OCI-LY3 (cell line): ENCODE measurements around the gene MCM5.
A peak's percentile ranks its signal among the peaks of the same experiment; 100 is the strongest.

Experiments
- H2AFZ ChIP-seq: fragments of 200-600, 300-600 bp; shearing (Covaris generic); 2 replicates; pipeline ENCODE4 v1.6.0; 2014; ENCODE audit warnings: antibody characterized with exemption, low read depth, low read length
- H3K27ac ChIP-seq: fragments of 200-600, 300-600 bp; sonication (generic); 2 replicates; pipeline ENCODE4 v1.5.1; 2014; ENCODE audit warnings: mild to moderate bottlenecking, low read length, moderate library complexity, mixed read lengths
- H3K27me3 ChIP-seq: fragments of 200-600, 300-600 bp; sonication (generic); 2 replicates; pipeline ENCODE4 v1.6.1; 2014; ENCODE audit warnings: low read depth, low read length, mixed read lengths
- H3K36me3 ChIP-seq: fragments of 200-600, 300-600 bp; sonication (generic); replicated peaks from 2 replicates; pipeline ENCODE3; 2014; ENCODE audit warnings: low read depth, low read length, mixed read lengths
- H3K4me1 ChIP-seq: fragments of 300-600, 200-600 bp; sonication (generic); 2 replicates; pipeline ENCODE4 v1.6.1; 2014; ENCODE audit warnings: low read length, mixed read lengths
- H3K4me2 ChIP-seq: fragments of 200-600, 300-600 bp; sonication (generic); 2 replicates; pipeline ENCODE4 v1.6.1; 2014; ENCODE audit warnings: low read length, mixed read lengths
- H3K4me3 ChIP-seq: fragments of 300-600, 200-600 bp; sonication (generic); 2 replicates; pipeline ENCODE4 v1.5.1; 2014; ENCODE audit warnings: antibody characterized with exemption, mild to moderate bottlenecking, low read length, moderate library complexity
- H3K79me2 ChIP-seq: fragments of 300-600, 200-600 bp; shearing (Covaris generic); 2 replicates; pipeline ENCODE4 v1.6.1; 2014; ENCODE audit warnings: mild to moderate bottlenecking, low read length, mixed read lengths
- H3K9ac ChIP-seq: fragments of 300-600, 200-600 bp; shearing (Covaris generic); 2 replicates; pipeline ENCODE4 v1.6.0; 2014; ENCODE audit warnings: mild to moderate bottlenecking, low read length, moderate library complexity
- H3K9me3 ChIP-seq: fragments of 200-600, 300-600 bp; shearing (Covaris generic); 2 replicates; pipeline ENCODE4 v1.6.1; 2014; ENCODE audit warnings: low read length, mixed read lengths; ENCODE audit not compliant: insufficient read depth
- H4K20me1 ChIP-seq: fragments of 200-600, 300-600 bp; sonication (generic); 2 replicates; pipeline ENCODE4 v1.6.1; 2016; ENCODE audit warnings: low read length, mixed read lengths; ENCODE audit not compliant: insufficient read depth
- CTCF ChIP-seq: fragments of 200-600, 300-600 bp; sonication (generic); IDR thresholded peaks from 2 replicates; pipeline ENCODE4 v1.5.1; 2014; ENCODE audit warnings: antibody characterized with exemption, low read length, low read depth
- EZH2phosphoT487 ChIP-seq: fragments of 200-600 bp; shearing (Covaris generic); IDR thresholded peaks from 2 replicates; pipeline ENCODE4 v1.6.1; 2018; ENCODE audit warnings: antibody characterized with exemption, mixed run types, low read depth

Gene MCM5

GRCh38 chr22:35399114-35399677, 744 bp upstream of the MCM5 start:
- H2AFZ ChIP-seq = no peak overlapping the region

GRCh38 chr22:35400501-35400790, 506 bp downstream of the MCM5 start:
- no peak for TF ChIP-seq CTCF
- no peak for TF ChIP-seq EZH2phosphoT487

More at GRCh38 chr22:35399114-35399677, 744 bp upstream of the MCM5 start:
- Histone ChIP-seq H3K9me3 (no peaks in the 10 kb centered on the region), H3K36me3 (peaks cover 39% of the 10 kb centered on the region), H3K27ac (peak overlapping the region; percentile 94), H3K4me1 (peaks cover 69% of the 10 kb centered on the region), H3K4me2 (peak overlapping the region; percentile 97), H3K27me3 (no peaks in the 10 kb centered on the region), H3K9ac (peak overlapping the region; percentile 100), H3K79me2 (peaks cover 49% of the 10 kb centered on the region), H3K4me3 (peak overlapping the region; percentile 90), H4K20me1 (peaks cover 13% of the 10 kb centered on the region)
- TF ChIP-seq CTCF (0 out of 2 replicates have a peak, but pooled peaks have one; percentile 19), EZH2phosphoT487 (no peak)

GRCh38 chr22:35401863-35402262, 1.9 kb downstream of the MCM5 start:
- H3K4me1 ChIP-seq = peaks cover 59% of the 10 kb centered on the region
- H2AFZ ChIP-seq = no peak overlapping the region
- peak overlapping the region; percentile 98 for H3K9ac ChIP-seq
- H3K27ac ChIP-seq = peak overlapping the region; percentile 77
- peak overlapping the region; percentile 95 for H3K4me2 ChIP-seq
- H3K27me3 ChIP-seq = no peaks in the 10 kb centered on the region
- H3K9me3 ChIP-seq = no peaks in the 10 kb centered on the region
- peak overlapping the region; percentile 90 for H3K4me3 ChIP-seq
- peaks cover 22% of the 10 kb centered on the region for H4K20me1 ChIP-seq
- H3K36me3 ChIP-seq = peaks cover 51% of the 10 kb centered on the region
- peaks cover 63% of the 10 kb centered on the region for H3K79me2 ChIP-seq
- TF ChIP-seq CTCF (no peak), EZH2phosphoT487 (no peak)

More at GRCh38 chr22:35400501-35400790, 506 bp downstream of the MCM5 start:
- peaks cover 54% of the 10 kb centered on the region for H3K79me2 ChIP-seq
- peak overlapping the region; percentile 95 for H3K4me2 ChIP-seq
- H3K27ac ChIP-seq = peak overlapping the region; percentile 77
- H3K9me3 ChIP-seq = no peaks in the 10 kb centered on the region
- H3K9ac ChIP-seq = peak overlapping the region; percentile 98
- H3K4me3 ChIP-seq = peak overlapping the region; percentile 90
- H2AFZ ChIP-seq = no peak overlapping the region
- H3K4me1 ChIP-seq = peaks cover 64% of the 10 kb centered on the region
- no peaks in the 10 kb centered on the region for H3K27me3 ChIP-seq
- H4K20me1 ChIP-seq = peaks cover 18% of the 10 kb centered on the region
- peaks cover 40% of the 10 kb centered on the region for H3K36me3 ChIP-seq

GRCh38 chr22:35403356-35403755, 3.4 kb downstream of the MCM5 start:
- Histone ChIP-seq H3K36me3 (peaks cover 66% of the 10 kb centered on the region), H3K9ac (0 out of 2 replicates have a peak overlapping the region, but pooled peaks have one; percentile 18)

More at GRCh38 chr22:35403356-35403755, 3.4 kb downstream of the MCM5 start:
- TF ChIP-seq EZH2phosphoT487 = no peak
- no peak for TF ChIP-seq CTCF
- Histone ChIP-seq H3K4me1 (peaks cover 58% of the 10 kb centered on the region), H3K4me2 (peak overlapping the region; percentile 40; the same call in 1 of the 2 replicates), H3K4me3 (no peak overlapping the region), H3K27ac (peak overlapping the region; percentile 7; the same call in 1 of the 2 replicates), H3K9me3 (no peaks in the 10 kb centered on the region), H4K20me1 (peaks cover 29% of the 10 kb centered on the region), H3K79me2 (peaks cover 69% of the 10 kb centered on the region), H2AFZ (no peak overlapping the region), H3K27me3 (no peaks in the 10 kb centered on the region)
